SK-N-SH treated with all-trans-retinoic acid at 6 μM for 48 hours (cell line): ENCODE data around the gene HSD3B1.

Experiments used
- OSR1 ChIP-seq: fragments of 250-450 bp; sonication (Bioruptor Pico); IDR thresholded peaks from 2 replicates; pipeline ENCODE4 v1.8.0; 2022; ENCODE audit warnings: moderate library complexity, mild to moderate bottlenecking, inconsistent platforms
- RARB ChIP-seq: fragments of 250-450 bp; sonication (Bioruptor Pico); IDR thresholded peaks from 2 replicates; pipeline ENCODE4 v1.8.0; 2021; ENCODE audit warnings: mild to moderate bottlenecking, moderate library complexity
- TOX ChIP-seq: fragments of 250-450 bp; sonication (Bioruptor Pico); IDR thresholded peaks from 2 replicates; pipeline ENCODE4 v1.8.0; 2021; ENCODE audit warnings: mild to moderate bottlenecking, moderate library complexity, borderline replicate concordance
- TF ChIP-seq, protein P1 (sequence below): fragments of 250-450 bp; sonication (Bioruptor Pico); IDR thresholded peaks from 2 replicates; pipeline ENCODE4 v1.8.0; 2020; ENCODE audit warnings: mild to moderate bottlenecking, moderate library complexity, borderline replicate concordance

DNA sequence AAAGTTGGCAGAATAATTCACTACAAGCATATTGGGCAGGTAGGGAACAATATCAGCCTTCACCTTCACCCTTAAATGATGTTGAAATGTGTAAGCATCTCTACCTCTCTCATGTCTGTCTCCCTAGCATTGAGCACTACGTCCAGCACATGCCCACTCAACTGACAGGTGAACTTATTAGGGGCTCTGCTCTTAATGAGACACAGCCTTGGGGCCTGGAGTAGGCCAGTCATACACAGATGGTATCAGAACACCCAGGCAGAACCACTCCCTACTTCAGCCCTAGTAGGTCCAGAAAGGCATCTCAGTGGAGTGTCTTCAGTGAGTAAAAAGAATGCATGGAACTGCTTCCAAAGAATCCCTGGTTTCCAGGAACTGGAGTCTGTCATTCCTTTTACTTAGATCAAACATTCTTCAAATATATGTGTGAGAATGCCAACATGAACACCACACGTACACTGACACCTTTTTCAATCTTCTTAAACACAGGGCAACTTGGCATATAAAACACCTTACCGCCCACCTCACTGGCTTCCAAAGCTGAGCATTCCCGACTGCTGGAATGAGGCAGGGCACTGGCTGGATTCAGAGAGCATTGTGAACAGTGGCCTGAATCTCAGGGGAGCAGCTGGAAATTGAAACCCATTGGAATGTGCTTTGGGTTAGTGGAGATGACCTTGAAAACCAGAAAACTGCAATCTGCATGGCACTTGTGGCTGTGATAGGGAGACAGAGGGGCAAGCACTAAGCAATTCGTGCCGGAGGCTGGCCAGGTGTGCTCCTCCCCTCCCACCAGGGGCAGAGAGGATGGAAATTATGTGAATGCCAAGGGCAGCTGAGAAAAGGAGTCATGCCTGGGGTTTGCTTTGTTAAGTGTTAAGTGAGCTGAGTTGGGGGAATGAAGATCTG, 24.2 kb upstream of the HSD3B1 start:
- TF ChIP-seq RARB (CRISPR knock-in tag) (no peak), OSR1 (no peak), TOX (CRISPR knock-in tag) (no peak)
- TF ChIP-seq, protein P1, sequence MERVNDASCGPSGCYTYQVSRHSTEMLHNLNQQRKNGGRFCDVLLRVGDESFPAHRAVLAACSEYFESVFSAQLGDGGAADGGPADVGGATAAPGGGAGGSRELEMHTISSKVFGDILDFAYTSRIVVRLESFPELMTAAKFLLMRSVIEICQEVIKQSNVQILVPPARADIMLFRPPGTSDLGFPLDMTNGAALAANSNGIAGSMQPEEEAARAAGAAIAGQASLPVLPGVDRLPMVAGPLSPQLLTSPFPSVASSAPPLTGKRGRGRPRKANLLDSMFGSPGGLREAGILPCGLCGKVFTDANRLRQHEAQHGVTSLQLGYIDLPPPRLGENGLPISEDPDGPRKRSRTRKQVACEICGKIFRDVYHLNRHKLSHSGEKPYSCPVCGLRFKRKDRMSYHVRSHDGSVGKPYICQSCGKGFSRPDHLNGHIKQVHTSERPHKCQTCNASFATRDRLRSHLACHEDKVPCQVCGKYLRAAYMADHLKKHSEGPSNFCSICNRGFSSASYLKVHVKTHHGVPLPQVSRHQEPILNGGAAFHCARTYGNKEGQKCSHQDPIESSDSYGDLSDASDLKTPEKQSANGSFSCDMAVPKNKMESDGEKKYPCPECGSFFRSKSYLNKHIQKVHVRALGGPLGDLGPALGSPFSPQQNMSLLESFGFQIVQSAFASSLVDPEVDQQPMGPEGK (CRISPR knock-in tag) = no peak
